Measurements from ENCODE around the gene VAPB.

The VAPB gene

DNA sequence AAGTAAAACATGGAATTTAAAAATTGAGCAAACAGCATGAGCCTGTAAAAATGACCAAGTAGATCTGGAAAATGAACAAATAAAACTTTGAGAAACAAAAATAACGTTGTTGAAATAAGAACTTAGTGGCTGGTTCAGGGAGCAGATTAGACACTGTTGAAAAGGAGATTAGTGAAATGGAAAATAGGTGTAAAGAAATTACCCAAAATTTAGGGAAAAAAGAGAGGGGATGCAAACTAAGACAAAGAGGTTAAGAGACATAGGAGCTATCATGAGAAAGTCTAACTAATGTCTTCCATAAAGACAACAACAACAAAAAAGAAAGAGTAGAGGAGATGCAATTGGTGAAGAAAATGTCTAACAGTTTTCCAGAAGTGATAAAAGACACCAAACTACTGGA, 97.2 kb downstream of the VAPB start:
- DNase-seq, result no peak

DNA sequence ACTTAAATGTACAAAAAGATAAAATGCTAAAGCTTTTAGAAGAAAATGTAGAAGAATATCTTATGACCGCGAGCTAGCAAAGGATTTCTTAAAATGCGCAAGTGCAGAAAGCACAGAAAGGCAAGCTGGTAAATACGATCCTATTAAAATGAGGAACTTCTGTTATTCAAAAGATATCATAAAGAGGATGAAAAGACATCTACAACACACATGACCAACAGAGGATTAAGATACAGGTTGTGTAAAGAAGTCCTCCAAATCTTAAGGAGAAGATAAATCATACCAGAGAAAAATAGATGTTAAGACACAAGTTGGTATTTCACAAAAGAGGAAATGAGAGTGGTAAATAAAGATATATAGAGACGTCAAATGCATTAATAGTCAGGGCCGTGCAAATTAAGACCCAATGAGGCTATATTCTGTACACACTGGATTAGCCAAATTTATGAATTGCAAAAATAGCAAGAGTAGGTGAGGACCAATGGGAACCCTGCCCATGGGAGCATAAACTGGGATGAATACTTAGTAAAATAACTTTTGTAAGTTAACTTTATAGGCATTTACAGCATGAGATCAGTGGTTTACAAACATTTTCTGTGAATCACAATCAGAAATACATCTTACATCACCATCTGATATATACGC, 103.2 kb downstream of the VAPB start:
- DNase-seq, result no peak

DNA sequence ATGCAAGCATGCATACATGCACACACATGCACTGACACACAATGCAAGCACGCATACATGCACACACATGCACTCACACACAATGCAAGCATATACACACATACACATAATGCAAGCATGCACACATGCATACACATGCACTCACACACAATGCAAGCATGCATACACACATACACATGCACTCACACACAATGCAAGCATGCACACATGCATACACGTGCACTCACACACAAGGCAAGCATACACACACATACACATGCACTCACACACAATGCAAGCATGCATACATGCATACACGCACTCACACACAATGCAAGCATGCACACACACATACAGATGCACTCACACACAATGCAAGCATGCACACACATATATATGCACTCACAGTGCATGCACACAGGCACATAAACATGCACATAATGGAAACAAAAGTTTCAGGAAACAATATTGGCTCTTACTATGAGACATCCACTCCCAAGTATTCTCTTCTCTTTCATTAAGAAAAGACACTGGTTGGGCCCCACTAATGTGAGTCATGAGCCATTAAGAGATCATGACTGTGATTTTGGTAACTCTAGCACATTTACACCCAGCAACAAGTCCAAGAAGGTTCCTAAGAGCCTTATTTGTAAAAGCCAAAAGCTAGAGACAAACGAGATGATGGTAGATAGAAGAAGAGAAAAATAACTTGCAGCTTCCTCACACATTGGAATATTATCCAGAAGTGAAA, 103.9 kb downstream of the VAPB start:
- DNase-seq, result no peak

DNA sequence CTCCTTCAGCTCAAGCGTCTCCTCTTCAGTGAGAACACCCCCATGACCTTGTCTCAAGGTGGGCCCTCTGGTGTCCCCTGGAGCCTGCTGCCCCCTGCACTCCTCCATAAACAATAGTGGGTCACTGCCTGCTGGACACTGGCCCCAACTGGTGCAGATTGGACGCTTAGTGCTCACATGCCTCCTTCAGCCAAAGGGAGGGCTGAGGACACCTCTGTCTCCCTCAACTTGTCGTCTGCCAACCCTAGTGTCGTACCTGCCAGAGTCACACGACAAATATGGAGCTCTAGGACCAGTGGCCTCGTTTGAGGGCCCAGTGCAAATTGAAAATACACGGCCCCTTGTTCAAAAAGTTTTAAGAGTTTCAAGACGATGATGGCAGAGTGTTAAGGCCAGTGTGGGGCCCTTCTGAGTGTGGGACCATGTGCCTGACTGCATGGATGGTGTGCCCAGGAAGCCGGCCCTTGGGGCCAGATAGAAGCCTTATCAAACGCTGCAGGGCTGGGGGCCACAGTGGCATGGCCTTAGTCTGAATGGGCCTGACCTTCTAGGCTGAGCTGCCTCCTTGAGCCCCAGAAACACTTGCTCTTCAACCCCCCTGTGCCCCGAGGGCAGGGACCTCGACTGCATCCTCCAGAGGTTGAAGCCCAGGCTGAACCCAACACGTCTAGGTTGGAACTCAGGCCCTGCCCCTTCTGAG, 106.0 kb downstream of the VAPB start:
- DNase-seq, result no peak

DNA sequence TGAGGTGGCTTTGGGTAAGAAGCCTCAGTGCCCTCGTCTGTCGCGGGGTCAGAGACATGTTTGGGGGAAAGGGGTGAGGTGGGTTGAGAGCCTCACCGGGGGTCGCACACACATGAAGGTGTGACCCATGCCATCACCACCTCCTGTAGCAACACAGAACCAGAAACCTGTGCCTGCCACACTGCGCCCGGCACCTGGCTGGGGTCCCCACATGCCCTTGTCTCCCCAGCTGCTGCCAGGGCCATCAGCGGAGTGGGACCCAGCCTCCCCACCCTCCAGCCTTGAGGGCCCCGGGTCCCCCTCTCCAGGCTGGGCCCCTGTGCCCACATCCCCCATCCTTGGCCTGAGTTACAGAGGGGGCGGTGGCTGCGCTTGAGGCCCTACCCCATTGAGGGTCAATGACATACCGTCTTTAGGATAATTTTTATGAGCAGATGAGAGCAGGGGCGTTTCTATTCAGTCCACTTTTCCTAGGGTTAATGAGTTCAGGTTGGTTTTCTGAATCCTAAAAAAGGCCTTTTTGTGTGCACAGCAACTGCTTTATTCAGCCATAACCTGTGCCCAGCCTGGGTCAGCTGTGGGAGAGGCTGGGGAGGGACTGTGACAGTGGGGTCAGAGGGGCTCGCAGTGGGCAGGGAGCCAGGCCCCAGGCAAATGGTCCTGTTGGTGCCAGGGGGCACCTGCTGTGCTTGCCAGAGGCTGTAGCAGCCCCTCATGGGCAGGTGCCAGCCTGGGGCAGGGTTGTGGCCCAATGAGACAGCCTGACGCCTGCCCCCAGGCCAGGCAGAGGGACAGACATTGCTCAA, 106.8 kb downstream of the VAPB start:
- DNase-seq, result no peak

DNA sequence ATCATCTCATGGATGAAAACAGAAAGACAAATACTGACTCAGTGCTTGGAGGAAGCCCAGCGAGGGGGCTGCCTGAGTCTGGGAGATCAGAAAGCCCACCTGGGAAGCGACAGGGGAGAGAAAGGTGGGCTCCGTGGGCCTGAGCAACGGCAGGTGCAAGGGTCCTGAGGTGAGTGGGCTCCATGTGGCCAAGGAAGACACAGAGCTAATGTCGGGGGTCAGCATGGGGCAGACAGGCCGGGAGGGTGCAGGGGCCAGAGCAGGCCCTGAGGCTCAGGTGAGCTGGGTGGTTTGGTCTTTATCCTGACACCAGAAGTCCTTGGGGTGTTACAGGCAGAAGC, 107.4 kb downstream of the VAPB start:
- DNase-seq, result no peak

DNA sequence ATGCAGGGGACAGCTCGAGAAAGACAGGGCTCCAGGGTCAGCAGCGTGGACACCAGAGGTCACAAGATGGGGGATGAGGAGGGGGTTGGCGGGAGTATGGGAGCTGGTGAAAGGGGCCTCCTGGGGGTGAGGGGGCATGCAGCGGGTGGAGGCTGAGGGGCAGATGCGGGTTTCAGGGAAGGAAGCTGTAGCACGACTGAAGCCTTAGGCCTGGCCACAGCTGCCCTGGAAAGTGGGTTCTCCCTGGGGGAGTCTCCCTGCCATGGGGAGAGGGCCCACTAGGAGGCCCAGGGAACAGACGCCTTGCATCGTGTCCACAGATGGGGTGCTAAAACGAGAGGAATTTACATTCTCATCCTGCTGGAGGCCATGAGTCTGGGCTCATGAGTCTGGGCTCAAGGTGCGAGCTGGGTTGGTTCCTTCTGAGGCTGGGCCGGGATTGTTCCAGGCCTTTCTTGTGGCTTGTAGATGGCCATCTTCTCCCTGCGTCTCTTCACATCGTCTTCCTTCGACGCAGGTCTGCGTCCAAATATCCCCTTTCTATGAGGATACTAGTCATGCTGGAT, 108.1 kb downstream of the VAPB start:
- DNase-seq, result no peak

DNA sequence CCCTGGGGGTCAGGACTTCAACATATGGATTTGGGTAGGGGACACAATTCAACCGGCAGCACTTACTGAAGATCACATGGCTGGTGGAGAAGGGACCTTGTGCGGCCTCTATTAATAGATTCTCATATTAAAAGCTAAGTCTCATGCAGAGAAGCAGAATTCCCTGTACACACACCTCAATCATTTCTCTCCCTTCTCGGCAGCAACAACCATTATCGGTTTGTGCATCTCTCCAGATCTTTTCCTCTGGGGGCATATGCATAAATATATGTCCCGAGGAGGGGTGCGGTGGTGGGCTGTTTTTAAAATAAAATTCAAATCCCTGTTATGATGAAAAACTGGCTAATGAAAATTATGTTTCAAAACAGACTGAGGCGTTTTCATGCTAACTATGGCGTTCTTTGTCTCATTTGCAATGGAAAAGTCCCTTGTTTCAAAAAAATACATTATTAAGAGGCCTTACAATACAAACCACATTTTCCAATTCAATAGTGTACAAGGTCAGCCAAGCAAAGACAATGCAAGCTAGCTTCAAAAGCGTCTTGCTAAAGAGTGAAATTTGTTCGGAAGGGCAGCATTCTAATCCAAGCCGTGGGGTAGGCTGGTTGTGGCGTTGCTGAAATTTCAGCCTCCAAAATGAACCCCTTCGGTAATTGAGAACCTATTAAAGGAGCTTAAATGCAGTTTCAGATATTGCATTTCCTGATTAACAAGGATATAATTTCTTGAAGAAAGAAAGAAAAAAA, 108.9 kb downstream of the VAPB start:
- DNase-seq, result no peak

DNA sequence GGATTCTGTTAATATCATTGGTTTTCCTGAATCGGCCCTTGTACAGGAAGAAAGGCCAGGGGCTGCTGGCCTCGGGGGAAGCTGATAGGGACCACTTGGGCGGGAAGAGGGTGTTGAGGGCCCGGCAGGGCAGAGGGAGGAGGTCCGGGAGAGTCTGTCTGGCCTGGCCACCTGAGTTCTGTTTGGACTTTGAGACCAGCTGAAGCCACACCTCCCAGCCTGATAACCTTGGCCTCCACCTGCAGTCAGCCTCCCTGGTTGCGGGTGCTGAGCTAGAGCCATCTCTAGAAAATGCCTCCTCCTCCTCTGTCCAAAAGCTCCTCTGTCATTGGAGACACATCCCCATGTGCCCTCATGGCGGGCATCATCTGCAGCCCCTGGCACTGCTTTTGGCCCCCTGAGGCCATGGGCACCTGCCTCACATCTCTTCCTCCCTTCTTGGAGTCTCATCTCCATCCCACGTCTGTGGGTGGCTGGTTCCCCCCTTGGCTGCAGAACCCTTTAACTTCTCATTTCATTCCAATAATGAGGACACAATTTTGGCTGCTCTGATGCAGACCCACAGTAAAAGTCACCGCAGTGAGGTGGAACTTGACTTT, 109.5 kb downstream of the VAPB start:
- DNase-seq, result no peak

DNA sequence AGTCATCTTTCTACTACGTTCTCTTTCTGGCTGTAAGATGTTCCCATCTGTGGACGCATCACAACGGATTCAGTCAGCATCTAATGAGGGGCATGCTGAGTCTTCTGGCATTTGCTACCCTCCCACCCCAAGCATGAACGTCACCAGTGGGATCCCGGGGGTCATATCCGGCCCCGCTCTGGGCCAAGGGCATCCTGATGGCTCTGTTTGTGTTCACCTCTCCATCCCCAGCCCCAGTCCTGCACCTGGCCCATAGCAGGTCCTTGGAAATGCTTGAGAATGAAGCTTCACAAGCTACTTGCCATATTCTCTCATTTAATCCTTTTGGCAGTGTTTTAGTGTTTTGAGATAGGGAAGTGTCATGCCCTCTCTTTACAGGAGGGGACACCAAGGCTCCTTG, 111.2 kb downstream of the VAPB start:
- DNase-seq, result no peak

Measured in activated gamma-delta T cell treated with Interleukin-2 at 50 U/mL for 16 hours (primary cell).